Measurements from ENCODE around the gene PPEF1.

The PPEF1 gene

DNA sequence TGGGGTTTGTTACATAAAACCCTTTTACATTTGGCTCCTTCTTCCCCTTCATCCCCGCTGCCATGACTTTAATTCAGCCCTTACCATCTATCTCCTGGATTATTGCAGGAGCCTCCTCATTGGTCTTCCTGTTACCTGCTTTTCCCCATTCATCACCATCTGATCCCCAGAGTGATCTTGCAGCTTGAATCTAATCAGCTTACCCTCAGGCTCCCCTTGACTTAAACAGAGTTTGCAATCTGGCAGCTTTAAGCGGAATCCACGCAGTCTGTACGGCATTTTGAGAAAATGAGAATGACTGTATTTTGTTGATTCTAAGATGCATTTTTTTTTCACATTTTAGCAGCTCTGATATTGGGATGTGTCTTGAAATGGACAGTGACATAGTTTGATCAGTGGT, 14.9 kb upstream of the PPEF1 start:
- TF ChIP-seq CREB1 (IDR thresholded peaks at IDR 0.05; ENCODE audit: low read depth) = no peak
- no peak for TF ChIP-seq YY1 (IDR thresholded peaks at IDR 0.05; ENCODE audit: low read depth)
- no peak for TF ChIP-seq ZBTB7A (IDR thresholded peaks at IDR 0.05; ENCODE audit: low read depth)
- no peak for TF ChIP-seq EP300 (IDR thresholded peaks at IDR 0.05; ENCODE audit: borderline replicate concordance)

DNA sequence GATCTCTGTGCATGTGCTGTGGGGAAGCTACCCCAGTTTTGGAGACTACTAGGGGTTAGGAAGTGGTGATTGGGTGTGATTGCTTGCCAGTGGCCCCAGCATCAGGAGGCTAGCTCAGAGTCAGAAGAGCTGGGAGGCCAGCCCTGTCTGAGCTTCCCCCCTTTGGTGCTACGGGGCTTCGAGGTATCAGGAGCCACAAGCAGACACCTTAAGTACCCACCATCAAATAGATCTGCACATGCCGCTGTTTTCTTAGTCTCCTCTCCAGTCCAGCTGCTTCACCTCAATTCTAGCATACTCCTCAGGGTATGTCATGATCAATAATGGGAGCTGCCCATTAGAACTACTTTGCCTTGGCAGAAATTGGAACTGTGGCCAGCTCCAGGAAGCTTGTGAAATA, 10.8 kb upstream of the PPEF1 start:
- TF ChIP-seq CEBPB (IDR thresholded peaks at IDR 0.05) (no peak), EGR1 (IDR thresholded peaks at IDR 0.05) (no peak)

- TF ChIP-seq, protein P1, sequence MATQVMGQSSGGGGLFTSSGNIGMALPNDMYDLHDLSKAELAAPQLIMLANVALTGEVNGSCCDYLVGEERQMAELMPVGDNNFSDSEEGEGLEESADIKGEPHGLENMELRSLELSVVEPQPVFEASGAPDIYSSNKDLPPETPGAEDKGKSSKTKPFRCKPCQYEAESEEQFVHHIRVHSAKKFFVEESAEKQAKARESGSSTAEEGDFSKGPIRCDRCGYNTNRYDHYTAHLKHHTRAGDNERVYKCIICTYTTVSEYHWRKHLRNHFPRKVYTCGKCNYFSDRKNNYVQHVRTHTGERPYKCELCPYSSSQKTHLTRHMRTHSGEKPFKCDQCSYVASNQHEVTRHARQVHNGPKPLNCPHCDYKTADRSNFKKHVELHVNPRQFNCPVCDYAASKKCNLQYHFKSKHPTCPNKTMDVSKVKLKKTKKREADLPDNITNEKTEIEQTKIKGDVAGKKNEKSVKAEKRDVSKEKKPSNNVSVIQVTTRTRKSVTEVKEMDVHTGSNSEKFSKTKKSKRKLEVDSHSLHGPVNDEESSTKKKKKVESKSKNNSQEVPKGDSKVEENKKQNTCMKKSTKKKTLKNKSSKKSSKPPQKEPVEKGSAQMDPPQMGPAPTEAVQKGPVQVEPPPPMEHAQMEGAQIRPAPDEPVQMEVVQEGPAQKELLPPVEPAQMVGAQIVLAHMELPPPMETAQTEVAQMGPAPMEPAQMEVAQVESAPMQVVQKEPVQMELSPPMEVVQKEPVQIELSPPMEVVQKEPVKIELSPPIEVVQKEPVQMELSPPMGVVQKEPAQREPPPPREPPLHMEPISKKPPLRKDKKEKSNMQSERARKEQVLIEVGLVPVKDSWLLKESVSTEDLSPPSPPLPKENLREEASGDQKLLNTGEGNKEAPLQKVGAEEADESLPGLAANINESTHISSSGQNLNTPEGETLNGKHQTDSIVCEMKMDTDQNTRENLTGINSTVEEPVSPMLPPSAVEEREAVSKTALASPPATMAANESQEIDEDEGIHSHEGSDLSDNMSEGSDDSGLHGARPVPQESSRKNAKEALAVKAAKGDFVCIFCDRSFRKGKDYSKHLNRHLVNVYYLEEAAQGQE (IDR thresholded peaks at IDR 0.05; ENCODE audit: low read depth) = no peak
- no peak for TF ChIP-seq TCF12 (IDR thresholded peaks at IDR 0.05; ENCODE audit: low read depth)
- no peak for TF ChIP-seq CEBPB (IDR thresholded peaks at IDR 0.05)
- no peak for TF ChIP-seq CREB1 (IDR thresholded peaks at IDR 0.05; ENCODE audit: low read depth)
- no peak for TF ChIP-seq FOXM1 (IDR thresholded peaks at IDR 0.05; ENCODE audit: borderline replicate concordance, low read depth)
These were observed 8.5 kb upstream of the PPEF1 start for GRCh38 chrX:18698737-18699650.

DNA sequence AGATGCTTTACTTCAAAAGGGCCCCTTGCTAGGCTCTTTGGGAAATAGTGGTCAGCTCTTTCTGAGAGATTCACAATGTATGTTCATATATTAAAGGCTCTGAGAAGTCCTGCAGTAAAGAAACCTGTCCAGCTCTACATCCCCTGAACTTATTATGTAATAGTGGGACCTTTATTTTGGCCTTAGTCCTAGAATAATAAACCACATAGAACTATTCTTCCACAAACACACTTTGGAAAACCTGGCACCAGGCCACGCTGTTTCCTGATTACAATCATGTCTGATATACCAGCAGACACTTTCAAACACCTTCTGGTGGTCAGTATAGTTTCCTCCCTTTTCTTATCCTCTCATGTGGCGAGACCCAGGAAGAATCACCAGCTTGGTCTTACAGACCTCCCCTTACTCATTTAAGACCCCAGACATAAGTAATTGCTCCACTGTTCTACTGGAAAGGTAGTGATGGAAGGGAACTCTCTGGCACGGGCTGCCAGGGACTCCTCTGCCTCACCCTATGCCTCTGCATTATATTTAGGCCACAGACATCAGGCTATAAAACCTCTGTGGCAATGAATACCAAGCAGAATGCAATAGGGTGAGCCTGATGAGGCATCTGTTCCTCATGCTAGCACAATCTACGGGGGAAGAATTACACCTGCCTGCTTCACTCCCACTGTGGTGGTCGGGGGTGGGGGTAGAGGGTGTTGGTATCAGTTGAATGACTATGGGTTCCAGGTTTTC, 5.7 kb upstream of the PPEF1 start:
- TF ChIP-seq TCF12 (IDR thresholded peaks at IDR 0.05; ENCODE audit: low read depth) (no peak), USF1 (IDR thresholded peaks at IDR 0.05) (no peak)

DNA sequence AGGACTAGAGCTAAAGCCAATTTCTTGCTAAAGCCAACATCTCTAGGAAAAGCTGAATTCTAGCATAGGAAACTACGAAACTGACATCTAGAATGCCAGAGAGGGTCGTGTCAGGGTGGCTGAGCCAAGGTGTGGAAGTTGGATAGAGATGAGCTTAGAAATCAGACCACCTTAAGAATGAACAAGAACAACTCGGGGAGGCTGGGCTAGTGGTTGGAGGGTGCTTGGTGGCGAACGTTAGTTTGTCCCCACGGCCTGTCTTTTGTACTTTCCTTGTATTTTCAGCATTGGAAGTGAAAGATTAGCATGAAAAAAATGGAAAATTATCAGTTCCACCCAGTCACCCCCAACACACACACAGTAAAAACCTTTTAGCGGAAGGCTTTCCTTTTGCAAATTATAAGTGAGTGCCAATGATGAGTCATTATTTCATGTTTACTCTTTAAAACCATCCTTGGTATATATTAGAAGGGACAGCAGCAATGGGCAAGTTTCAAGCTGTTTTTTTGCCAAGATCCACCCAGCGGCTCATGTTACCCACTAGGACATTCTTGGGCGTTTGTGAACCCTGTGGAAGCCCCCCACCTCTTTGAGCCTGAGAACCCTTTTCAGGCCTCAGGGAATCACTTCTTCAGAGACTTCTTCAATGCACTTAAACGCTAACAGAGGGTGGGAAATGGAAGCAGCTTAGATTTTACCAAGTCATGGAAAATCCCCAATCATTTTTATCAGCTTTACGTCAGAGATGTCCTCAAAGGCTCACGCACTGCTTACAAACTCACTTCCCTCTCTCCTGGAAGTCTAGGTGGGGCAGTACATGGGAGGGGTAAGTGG, 4.9 kb upstream of the PPEF1 start:
- no peak for TF ChIP-seq CEBPB (IDR thresholded peaks at IDR 0.05)
- no peak for TF ChIP-seq TCF12 (IDR thresholded peaks at IDR 0.05; ENCODE audit: low read depth)
- no peak for TF ChIP-seq FOXM1 (IDR thresholded peaks at IDR 0.05; ENCODE audit: borderline replicate concordance, low read depth)

DNA sequence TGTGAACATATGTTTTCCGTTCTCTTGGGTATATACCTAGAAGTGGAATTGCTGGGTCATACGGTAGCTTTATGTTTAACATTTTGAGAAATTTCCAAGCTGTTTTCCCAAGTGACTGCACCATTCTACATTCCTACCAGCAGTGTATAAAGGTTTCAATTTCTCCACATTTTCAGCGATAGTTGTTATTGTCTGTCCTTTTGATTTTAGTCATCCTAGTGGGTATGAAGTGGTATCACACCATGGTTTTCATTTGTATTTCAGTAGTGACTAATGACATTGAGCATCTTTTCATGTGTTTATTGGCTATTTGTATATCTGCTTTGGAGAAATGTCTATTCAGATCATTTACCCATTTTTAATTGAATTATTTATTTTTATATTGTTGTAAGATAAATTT, 2.4 kb downstream of the PPEF1 start:
- TF ChIP-seq ZBTB7A (IDR thresholded peaks at IDR 0.05; ENCODE audit: low read depth) (no peak), CEBPB (IDR thresholded peaks at IDR 0.05) (no peak), TEAD4 (IDR thresholded peaks at IDR 0.05) (no peak), NFIC (IDR thresholded peaks at IDR 0.05) (no peak), YY1 (IDR thresholded peaks at IDR 0.05; ENCODE audit: low read depth) (no peak), CREB1 (IDR thresholded peaks at IDR 0.05; ENCODE audit: low read depth) (no peak), RAD21 (IDR thresholded peaks at IDR 0.05; ENCODE audit: low read depth) (no peak), TAF1 (IDR thresholded peaks at IDR 0.05; ENCODE audit: low read depth) (no peak), EGR1 (IDR thresholded peaks at IDR 0.05) (no peak), EP300 (IDR thresholded peaks at IDR 0.05; ENCODE audit: borderline replicate concordance) (no peak)
- TF ChIP-seq, protein P1 (IDR thresholded peaks at IDR 0.05; ENCODE audit: low read depth) = no peak
- TF ChIP-seq, protein P2, sequence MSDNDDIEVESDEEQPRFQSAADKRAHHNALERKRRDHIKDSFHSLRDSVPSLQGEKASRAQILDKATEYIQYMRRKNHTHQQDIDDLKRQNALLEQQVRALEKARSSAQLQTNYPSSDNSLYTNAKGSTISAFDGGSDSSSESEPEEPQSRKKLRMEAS (IDR thresholded peaks at IDR 0.05) = no peak

DNA sequence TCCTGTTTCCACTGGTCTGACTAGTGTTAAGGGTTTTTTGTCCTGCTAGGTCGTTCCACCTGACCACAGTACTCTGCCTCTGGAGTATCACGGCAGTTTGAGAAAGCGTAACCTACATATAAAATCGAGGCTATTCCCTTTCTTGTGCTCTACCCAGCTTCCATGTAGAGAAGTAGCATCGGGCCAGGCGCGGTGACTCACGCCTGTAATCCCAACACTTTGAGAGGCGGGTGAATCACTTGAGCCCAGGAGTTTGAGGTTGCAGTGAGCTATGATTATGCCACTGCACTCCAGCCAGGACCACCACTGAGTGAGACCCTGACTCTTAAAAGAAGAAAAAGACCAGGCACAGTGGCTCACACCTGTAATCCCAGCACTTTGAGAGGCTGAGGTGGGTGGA, 7.5 kb downstream of the PPEF1 start:
- TF ChIP-seq CEBPB (IDR thresholded peaks at IDR 0.05) = no peak
- no peak for TF ChIP-seq ZBTB7A (IDR thresholded peaks at IDR 0.05; ENCODE audit: low read depth)
- no peak for TF ChIP-seq NFIC (IDR thresholded peaks at IDR 0.05)
- no peak for TF ChIP-seq CREB1 (IDR thresholded peaks at IDR 0.05; ENCODE audit: low read depth)
- TF ChIP-seq, protein P2 (IDR thresholded peaks at IDR 0.05) = no peak
- TF ChIP-seq EP300 (IDR thresholded peaks at IDR 0.05; ENCODE audit: borderline replicate concordance) = no peak
- TF ChIP-seq TEAD4 (IDR thresholded peaks at IDR 0.05) = no peak
- no peak for TF ChIP-seq RAD21 (IDR thresholded peaks at IDR 0.05; ENCODE audit: low read depth)
- TF ChIP-seq FOXM1 (IDR thresholded peaks at IDR 0.05; ENCODE audit: borderline replicate concordance, low read depth) = no peak
- TF ChIP-seq TAF1 (IDR thresholded peaks at IDR 0.05; ENCODE audit: low read depth) = no peak
- no peak for TF ChIP-seq TCF12 (IDR thresholded peaks at IDR 0.05; ENCODE audit: low read depth)
- TF ChIP-seq, protein P1 (IDR thresholded peaks at IDR 0.05; ENCODE audit: low read depth) = no peak
- TF ChIP-seq EGR1 (IDR thresholded peaks at IDR 0.05) = no peak
- TF ChIP-seq USF1 (IDR thresholded peaks at IDR 0.05) = no peak
- no peak for TF ChIP-seq YY1 (IDR thresholded peaks at IDR 0.05; ENCODE audit: low read depth)

Data from Ishikawa (cell line).